ENCODE measurements around the gene MRPL16. TPM values are rescaled to one million over a fixed set of nuclear protein-coding genes. Genes with fewer than 3 reads are reported as not detected.

MRPL16 gene
- total and polyA plus RNA-seq, 2 of the 13 experiments (the other 11 are each of a cell fraction or from before 2014, with no cell fraction given): 45.3 to 62.6 TPM

- TF ChIP-seq ZXDC (CRISPR knock-in tag; IDR thresholded peaks at IDR 0.05) (peak; percentile 97), GTF3A (CRISPR knock-in tag; conservative IDR thresholded peaks at IDR 0.05) (peak; percentile 38; the same call in 1 of the 2 replicates), SMARCC2 (IDR thresholded peaks at IDR 0.05) (no peak), ZNF605 (CRISPR knock-in tag; IDR thresholded peaks at IDR 0.05) (peak; percentile 95), TCF12 (IDR thresholded peaks at IDR 0.05) (no peak), TCF12 (CRISPR knock-in tag; IDR thresholded peaks at IDR 0.05) (no peak), ZFYVE20 (CRISPR knock-in tag; IDR thresholded peaks at IDR 0.05; ENCODE audit: borderline replicate concordance, low read depth) (no peak), ZZZ3 (CRISPR knock-in tag; IDR thresholded peaks at IDR 0.05; ENCODE audit: borderline replicate concordance) (peak; percentile 84; the same call in 1 of the 2 replicates), ZBTB34 (CRISPR knock-in tag; IDR thresholded peaks at IDR 0.05) (no peak), RBFOX2 (IDR thresholded peaks at IDR 0.05; ENCODE audit: low read depth, low read length) (peak; percentile 91), SAP130 (CRISPR knock-in tag; IDR thresholded peaks at IDR 0.05; ENCODE audit: low read depth) (peak; percentile 86), KAT7 (CRISPR knock-in tag; IDR thresholded peaks at IDR 0.05; ENCODE audit: borderline replicate concordance) (peak; percentile 88), NFKB2 (CRISPR knock-in tag; IDR thresholded peaks at IDR 0.05; ENCODE audit: borderline replicate concordance) (peak; percentile 78; the same call in 1 of the 2 replicates), BHLHE40 (IDR thresholded peaks at IDR 0.05; ENCODE audit: low read length) (no peak), ASH2L (IDR thresholded peaks at IDR 0.05; ENCODE audit: insufficient read length, low read depth, low read length) (peak; percentile 84), TCF7L2 (IDR thresholded peaks at IDR 0.05; ENCODE audit: low read depth, low read length) (no peak), TERF1 (CRISPR knock-in tag; IDR thresholded peaks at IDR 0.05) (no peak), ZNF251 (CRISPR knock-in tag; IDR thresholded peaks at IDR 0.05) (no peak), NR0B2 (CRISPR knock-in tag; IDR thresholded peaks at IDR 0.05) (no peak; the same call in 1 of the 2 replicates), ZUFSP (CRISPR knock-in tag; IDR thresholded peaks at IDR 0.05; ENCODE audit: borderline replicate concordance) (no peak), TEAD3 (CRISPR knock-in tag; optimal IDR thresholded peaks at IDR 0.05; ENCODE audit: borderline replicate concordance) (peak; percentile 66)
Observed at GRCh38 chr11:59810189-59810910, at the start of gene MRPL16 (continued).
